Ishikawa (cell line): ENCODE data around the gene CEP55.

Source experiments
- CREB1 ChIP-seq: IDR thresholded peaks from 2 replicates; pipeline ENCODE4 v1.6.1; 2012; ENCODE audit warnings: low read depth
- EGR1 ChIP-seq: IDR thresholded peaks from 2 replicates; pipeline ENCODE4 v1.6.1; 2012
- EP300 ChIP-seq: IDR thresholded peaks from 2 replicates; pipeline ENCODE4 v1.6.1; 2012; ENCODE audit warnings: borderline replicate concordance
- FOXM1 ChIP-seq: IDR thresholded peaks from 2 replicates; pipeline ENCODE4 v1.6.1; 2012; ENCODE audit warnings: low read depth, borderline replicate concordance
- NFIC ChIP-seq: IDR thresholded peaks from 2 replicates; pipeline ENCODE4 v1.6.1; 2012
- RAD21 ChIP-seq: IDR thresholded peaks from 2 replicates; pipeline ENCODE4 v1.6.1; 2012; ENCODE audit warnings: low read depth
- REST ChIP-seq: IDR thresholded peaks from 2 replicates; pipeline ENCODE4 v1.6.1; 2012; ENCODE audit warnings: low read depth, mild to moderate bottlenecking
- TAF1 ChIP-seq: IDR thresholded peaks from 2 replicates; pipeline ENCODE4 v1.6.1; 2012; ENCODE audit warnings: low read depth, mild to moderate bottlenecking
- TEAD4 ChIP-seq: IDR thresholded peaks from 2 replicates; pipeline ENCODE4 v1.6.1; 2012
- YY1 ChIP-seq: IDR thresholded peaks from 2 replicates; pipeline ENCODE4 v1.6.1; 2012; ENCODE audit warnings: low read depth
- TF ChIP-seq, protein P1 (sequence below): IDR thresholded peaks from 2 replicates; pipeline ENCODE4 v1.6.1; 2012
- TF ChIP-seq, protein P2 (sequence below): IDR thresholded peaks from 2 replicates; pipeline ENCODE4 v1.6.1; 2012

DNA sequence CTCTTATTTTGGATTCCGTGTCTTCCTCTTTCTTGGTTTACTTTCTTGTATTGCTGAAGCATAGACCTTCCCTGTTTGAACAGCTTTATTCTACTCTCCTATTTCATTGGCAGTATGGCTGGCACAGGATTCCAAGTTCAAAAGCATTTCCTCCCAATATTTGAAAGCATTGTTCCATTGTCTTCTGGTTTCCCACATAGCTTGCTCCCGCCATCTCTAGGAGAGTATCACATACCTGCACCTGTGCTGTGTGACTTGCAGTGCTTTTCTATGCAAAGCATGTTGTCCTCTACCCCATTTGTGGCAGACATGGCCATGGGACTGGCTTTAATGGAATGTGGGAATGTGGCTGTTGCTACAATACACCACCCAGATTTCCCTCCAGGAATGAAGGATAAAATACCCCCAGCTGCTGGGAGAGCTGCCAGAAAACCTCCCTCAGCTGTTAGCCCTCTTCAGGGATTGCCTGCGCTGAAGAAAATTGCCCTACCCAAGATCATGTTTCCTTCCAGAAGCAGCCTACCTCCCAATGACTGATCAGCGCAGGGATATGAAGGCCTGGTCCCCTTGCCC, 7.4 kb upstream of the CEP55 start:
- TF ChIP-seq EP300, result 0 out of 2 replicates have a peak, but pooled peaks have one; percentile 37
- TF ChIP-seq, protein P1, sequence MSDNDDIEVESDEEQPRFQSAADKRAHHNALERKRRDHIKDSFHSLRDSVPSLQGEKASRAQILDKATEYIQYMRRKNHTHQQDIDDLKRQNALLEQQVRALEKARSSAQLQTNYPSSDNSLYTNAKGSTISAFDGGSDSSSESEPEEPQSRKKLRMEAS, result no peak
- peak; percentile 32; the same call in 1 of the 2 replicates for TF ChIP-seq YY1
- no peak for TF ChIP-seq RAD21
- no peak for TF ChIP-seq EGR1
- no peak for TF ChIP-seq TAF1
- no peak for TF ChIP-seq CREB1
- TF ChIP-seq, protein P2, sequence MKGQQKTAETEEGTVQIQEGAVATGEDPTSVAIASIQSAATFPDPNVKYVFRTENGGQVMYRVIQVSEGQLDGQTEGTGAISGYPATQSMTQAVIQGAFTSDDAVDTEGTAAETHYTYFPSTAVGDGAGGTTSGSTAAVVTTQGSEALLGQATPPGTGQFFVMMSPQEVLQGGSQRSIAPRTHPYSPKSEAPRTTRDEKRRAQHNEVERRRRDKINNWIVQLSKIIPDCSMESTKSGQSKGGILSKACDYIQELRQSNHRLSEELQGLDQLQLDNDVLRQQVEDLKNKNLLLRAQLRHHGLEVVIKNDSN, result no peak
- no peak for TF ChIP-seq FOXM1
- TF ChIP-seq REST, result no peak
- peak; percentile 81 for TF ChIP-seq NFIC
- peak; percentile 73 for TF ChIP-seq TEAD4
